Activated T-cell treated with anti-CD3 and anti-CD28 coated beads, Interleukin-2, amount 50 U/mL, for 24 hours (primary cell): ENCODE data around the gene PARP11.

Source experiments
- DNase-seq: peaks from one replicate; pipeline ENCODE4 v3.0.0-alpha.2; 2020
- H3K27ac Mint-ChIP-seq: 2 replicates; pipeline ENCODE4 v1.8.0; 2020; ENCODE audit warnings: mild to moderate bottlenecking, mixed read lengths
- H3K27me3 Mint-ChIP-seq: 2 replicates; pipeline ENCODE4 v1.8.0; 2020; ENCODE audit warnings: mixed read lengths
- H3K36me3 Mint-ChIP-seq: 2 replicates; pipeline ENCODE4 v1.8.0; 2020; ENCODE audit warnings: low read depth, mixed read lengths
- H3K4me1 Mint-ChIP-seq: 2 replicates; pipeline ENCODE4 v1.8.0; 2020; ENCODE audit warnings: low read depth, mixed read lengths
- H3K4me3 Mint-ChIP-seq: 2 replicates; pipeline ENCODE4 v1.8.0; 2020; ENCODE audit warnings: mild to moderate bottlenecking, moderate library complexity, mixed read lengths
- H3K9me3 Mint-ChIP-seq: 2 replicates; pipeline ENCODE4 v1.8.0; 2020; ENCODE audit warnings: mixed read lengths

The PARP11 gene

DNA sequence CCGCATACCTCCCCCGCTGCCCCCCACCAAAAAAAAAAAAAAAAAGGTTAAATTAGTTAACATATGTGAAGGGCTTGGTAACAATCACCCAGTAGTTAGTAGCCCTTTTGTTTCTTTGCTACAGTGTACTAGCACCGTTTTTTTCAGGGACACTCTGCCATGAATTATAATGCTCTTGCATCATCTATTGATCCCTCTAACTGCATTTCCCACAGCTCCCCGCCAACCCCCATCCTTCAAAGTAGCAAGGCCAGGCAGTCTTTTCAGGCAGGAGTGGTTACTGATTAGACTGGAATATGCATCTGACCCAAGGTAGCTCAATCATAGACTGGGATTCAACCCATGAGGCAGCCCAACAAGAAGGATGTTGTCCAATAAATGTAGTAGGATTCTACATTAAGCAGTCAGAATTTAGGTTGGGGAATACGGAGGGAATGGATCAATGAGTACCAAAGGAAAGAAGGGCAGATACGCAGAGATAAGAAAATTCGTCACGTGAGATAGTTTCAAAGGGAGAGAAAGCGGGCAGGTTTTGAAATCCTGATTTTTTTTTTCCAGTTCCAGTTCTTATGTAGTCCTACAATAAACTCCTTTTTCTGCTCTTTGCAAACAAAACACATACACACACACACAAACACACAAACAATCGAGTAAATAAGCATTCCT is 80.4 kb downstream of the PARP11 start:
- Mint-ChIP-seq H3K27ac (no peak overlapping the region), H3K36me3 (peaks cover 18% of the 10 kb centered on the region), H3K27me3 (no peaks in the 10 kb centered on the region), H3K4me3 (no peak overlapping the region), H3K4me1 (peaks cover 6% of the 10 kb centered on the region), H3K9me3 (peaks cover 2% of the 10 kb centered on the region)
- DNase-seq, result no peak

DNA sequence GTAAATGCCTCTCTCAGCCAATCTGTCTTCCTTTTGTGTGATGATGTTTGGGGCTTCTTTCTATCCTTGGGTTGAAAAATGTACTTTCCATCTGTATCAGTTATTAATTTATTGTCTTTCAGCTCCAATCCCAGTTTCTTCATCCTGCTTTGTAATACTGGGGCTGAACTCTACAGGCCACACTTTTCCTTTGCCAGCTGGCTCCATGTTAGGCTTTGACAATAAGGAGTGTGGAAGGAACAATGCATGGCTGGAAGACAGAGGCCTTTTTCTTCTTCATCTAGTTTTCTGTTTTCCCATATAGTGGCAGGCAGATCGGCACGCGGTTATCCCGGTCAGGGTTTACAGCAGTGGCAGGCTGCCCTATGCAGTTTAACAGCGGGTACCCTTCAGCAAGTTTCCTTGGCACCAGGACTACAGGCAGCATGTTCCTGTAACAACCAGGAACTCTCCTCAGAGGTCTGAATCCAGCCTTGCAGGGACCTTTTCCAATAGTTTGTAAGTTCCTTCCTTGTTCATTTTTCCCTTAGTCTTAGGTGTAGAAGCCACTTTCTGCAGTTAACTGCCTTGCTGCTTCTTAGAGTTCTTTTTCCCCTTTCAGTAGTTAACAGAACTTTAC is 81.8 kb downstream of the PARP11 start:
- peaks cover 6% of the 10 kb centered on the region for H3K4me1 Mint-ChIP-seq
- H3K4me3 Mint-ChIP-seq, result no peak overlapping the region
- peaks cover 2% of the 10 kb centered on the region for H3K9me3 Mint-ChIP-seq
- H3K36me3 Mint-ChIP-seq, result peaks cover 27% of the 10 kb centered on the region
- no peaks in the 10 kb centered on the region for H3K27me3 Mint-ChIP-seq
- no peak for DNase-seq
- H3K27ac Mint-ChIP-seq, result no peak overlapping the region

DNA sequence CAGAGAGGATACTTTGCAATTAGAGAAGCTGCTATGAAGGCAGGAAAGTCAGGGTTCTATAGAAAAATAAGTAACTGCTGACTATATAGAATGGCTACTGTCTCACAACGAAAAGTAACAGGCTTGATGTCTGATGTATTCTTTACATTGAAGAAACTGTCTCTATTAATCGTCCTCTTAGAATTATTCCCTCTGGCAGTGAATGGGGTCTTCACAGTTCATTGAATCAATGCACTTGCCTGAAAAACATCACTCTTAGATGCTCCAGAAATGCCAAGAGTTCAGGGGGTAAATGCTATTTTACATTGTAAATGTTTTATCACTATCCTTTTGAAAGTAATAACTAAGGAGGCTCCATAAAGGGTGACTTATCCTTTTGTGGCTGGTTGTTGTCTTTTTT is 82.6 kb downstream of the PARP11 start:
- H3K9me3 Mint-ChIP-seq, result peaks cover 2% of the 10 kb centered on the region
- no peak for DNase-seq
- no peak overlapping the region for H3K4me3 Mint-ChIP-seq
- H3K27me3 Mint-ChIP-seq, result no peaks in the 10 kb centered on the region
- peaks cover 6% of the 10 kb centered on the region for H3K4me1 Mint-ChIP-seq
- H3K27ac Mint-ChIP-seq, result no peak overlapping the region
- peaks cover 27% of the 10 kb centered on the region for H3K36me3 Mint-ChIP-seq

DNA sequence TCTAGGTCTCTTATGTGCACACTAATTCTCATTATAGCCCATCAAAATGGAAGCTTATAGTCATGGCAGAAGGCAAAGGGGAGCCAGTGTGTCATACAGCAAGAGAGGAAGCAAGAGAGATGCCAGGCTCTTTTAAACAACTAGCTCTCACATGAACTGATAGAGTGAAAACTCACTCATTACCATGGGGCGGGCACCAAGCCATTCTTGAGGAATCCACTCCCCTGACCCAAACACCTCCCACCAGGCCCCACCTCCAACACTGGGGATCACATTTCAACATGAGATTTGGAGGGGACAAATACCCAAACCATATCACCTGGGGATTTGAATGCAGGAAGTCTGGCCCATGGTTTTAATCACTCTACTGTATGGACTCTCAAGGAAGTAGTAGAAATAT is 83.4 kb downstream of the PARP11 start:
- H3K27ac Mint-ChIP-seq, result no peak overlapping the region
- peaks cover 2% of the 10 kb centered on the region for H3K9me3 Mint-ChIP-seq
- H3K27me3 Mint-ChIP-seq, result no peaks in the 10 kb centered on the region
- no peak overlapping the region for H3K4me3 Mint-ChIP-seq
- DNase-seq, result no peak
- no peaks in the 10 kb centered on the region for H3K4me1 Mint-ChIP-seq
- peaks cover 27% of the 10 kb centered on the region for H3K36me3 Mint-ChIP-seq

DNA sequence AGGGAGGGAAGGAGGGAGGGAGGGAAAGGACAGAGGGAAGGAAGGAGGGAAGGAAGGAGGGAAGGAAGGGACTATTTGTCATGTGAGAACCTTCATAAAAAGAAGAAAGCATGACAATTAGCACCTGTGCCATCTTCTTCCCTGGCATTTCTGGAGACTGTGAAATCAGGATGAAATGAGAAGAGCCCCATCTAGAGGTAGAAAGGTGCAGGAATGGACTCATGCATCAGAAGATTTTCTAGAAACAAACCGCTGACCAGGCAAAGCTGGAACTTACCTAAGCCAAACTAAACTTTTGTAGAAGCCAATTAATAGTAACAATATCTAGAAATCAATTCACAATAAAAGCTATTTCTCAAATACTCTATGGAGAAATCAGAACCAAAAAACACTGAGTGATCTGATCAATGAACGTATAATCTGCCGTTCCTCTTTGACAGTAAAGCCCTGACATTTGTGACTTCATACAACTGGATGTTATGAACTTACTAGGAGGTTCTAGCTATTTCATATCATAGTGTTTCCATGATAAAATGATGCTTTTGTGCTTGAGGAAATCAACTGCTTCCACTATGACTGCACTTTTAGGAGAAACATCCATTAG is 95.9 kb downstream of the PARP11 start:
- no peaks in the 10 kb centered on the region for H3K27me3 Mint-ChIP-seq

DNA sequence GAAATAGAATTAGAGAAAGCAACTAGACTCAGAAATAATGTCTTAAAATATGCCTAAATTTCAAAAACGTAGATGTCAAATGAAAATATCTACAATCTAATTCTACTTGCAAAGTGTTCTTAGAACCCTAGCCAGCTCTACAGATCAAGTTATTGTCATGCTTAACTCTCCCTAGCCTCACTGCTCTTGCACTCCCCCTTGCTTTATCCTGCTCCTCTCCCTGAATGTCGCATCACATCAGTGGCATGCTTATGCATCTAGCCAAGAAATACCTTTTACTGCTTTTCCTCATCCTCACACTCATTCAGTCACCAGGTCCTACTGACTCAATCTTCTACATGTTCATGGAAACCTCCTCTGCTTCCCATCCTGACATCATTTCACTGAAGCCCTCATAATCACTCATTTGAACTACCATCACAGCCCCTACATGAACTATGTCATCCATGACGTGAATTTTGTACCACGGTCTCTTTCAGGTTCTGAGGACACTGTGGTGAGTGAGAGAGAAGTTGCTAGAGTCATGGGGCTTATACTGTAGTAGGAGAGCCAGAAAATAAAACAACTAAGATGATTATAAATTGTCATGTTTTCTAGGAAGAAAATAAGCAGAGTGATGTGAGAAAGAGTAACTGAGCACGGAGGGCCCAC is 97.7 kb downstream of the PARP11 start:
- Mint-ChIP-seq H3K4me3 (no peak overlapping the region), H3K27me3 (no peaks in the 10 kb centered on the region), H3K36me3 (no peaks in the 10 kb centered on the region), H3K4me1 (peaks cover 10% of the 10 kb centered on the region), H3K9me3 (no peaks in the 10 kb centered on the region), H3K27ac (no peak overlapping the region)
- no peak for DNase-seq

More for the DNA sequence above, 95.9 kb downstream of the PARP11 start:
- H3K4me1 Mint-ChIP-seq, result peaks cover 4% of the 10 kb centered on the region
- H3K4me3 Mint-ChIP-seq, result no peak overlapping the region
- H3K36me3 Mint-ChIP-seq, result no peaks in the 10 kb centered on the region
- H3K27ac Mint-ChIP-seq, result no peak overlapping the region
- DNase-seq, result no peak
- no peaks in the 10 kb centered on the region for H3K9me3 Mint-ChIP-seq

DNA sequence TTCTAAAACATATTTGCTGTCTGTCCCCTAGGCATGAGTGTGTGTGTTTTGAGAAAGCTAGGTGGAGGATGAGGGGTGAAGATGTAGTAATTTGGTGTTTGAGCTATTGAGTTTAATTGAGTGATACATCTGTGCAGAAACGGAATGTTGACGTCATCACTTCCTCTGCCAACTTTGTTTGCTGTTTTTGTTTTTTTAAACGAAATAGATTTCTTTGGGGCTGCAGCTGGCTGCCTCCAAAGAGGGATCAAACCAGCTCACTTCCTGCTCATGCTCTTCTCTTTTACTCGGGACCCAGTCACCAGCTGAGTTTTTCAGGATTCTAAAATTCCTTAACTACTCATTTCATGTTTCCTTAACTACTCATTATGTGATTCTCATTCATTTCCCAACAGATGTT is 100.8 kb downstream of the PARP11 start:
- no peak for DNase-seq
- Mint-ChIP-seq H3K4me3 (no peak overlapping the region), H3K4me1 (peaks cover 10% of the 10 kb centered on the region), H3K27ac (no peak overlapping the region), H3K9me3 (no peaks in the 10 kb centered on the region), H3K27me3 (no peaks in the 10 kb centered on the region), H3K36me3 (no peaks in the 10 kb centered on the region)

DNA sequence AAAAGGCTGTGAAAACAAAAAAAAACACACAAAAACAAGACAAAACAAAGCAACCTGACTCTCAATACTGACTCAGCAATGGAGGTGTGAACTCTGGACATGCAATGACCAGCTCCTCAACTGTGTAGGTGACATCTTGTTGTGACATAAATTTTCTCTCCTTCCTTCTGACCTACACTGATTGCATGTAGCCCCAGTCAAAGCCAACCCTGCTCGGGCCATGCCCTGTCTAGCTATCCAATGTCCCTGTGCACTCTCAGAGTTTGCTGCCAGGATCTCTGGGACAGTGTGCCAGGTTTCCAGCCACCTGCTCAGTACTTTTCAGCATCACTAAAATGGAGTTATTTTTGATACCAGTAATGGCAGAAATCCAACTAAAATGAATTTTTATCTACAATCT is 101.3 kb downstream of the PARP11 start:
- no peak overlapping the region for H3K4me3 Mint-ChIP-seq
- no peak overlapping the region for H3K27ac Mint-ChIP-seq

DNA sequence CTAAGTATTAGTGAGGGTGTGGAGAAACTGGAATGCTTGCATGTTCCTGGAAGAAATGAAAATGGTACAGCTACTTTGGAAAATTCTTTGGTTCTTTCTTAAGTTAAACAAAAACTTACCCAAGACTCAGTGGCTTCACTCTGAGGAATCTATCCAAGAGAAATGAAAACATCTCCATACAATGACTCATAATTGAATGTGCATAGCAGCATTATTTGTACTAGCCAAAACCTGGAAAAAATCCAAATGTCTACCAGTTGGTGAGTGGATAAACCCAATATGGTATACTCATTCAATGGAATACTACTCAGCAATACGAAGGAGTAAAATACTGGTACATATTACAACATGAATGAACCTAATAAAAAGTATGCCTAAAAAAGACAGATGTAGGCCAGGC is 102.3 kb downstream of the PARP11 start:
- Mint-ChIP-seq H3K36me3 (no peaks in the 10 kb centered on the region), H3K9me3 (no peaks in the 10 kb centered on the region), H3K27me3 (no peaks in the 10 kb centered on the region), H3K4me1 (peaks cover 10% of the 10 kb centered on the region), H3K4me3 (no peak overlapping the region), H3K27ac (no peak overlapping the region)
- DNase-seq, result no peak

More for the DNA sequence above, 101.3 kb downstream of the PARP11 start:
- DNase-seq, result no peak
- peaks cover 10% of the 10 kb centered on the region for H3K4me1 Mint-ChIP-seq
- H3K36me3 Mint-ChIP-seq, result no peaks in the 10 kb centered on the region
- H3K9me3 Mint-ChIP-seq, result no peaks in the 10 kb centered on the region
- no peaks in the 10 kb centered on the region for H3K27me3 Mint-ChIP-seq

DNA sequence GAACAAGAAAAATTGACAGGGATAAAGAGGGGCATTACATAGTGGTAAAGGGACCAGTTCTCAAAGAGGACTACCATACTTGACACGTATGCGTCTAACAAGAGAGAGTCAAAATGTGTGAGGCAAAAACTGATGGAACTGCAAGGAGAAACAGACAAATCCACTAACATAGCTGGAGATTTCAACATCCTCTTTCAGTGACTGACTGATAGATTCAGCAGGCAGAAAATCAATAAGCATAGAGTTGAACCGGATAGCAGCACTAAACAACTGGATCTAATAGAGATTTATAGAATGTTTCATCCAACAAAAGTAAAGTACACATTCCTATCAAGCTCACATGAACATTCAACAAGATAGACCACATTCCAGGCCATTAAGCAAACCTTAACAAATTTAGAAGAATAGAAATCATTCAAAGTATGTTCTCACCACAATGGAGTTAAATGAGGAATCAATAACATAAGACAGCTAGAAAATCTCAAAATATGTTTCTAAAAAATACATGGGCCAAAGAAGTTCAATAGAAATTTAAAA is 104.2 kb downstream of the PARP11 start:
- peaks cover 11% of the 10 kb centered on the region for H3K4me1 Mint-ChIP-seq
- no peaks in the 10 kb centered on the region for H3K27me3 Mint-ChIP-seq
- no peaks in the 10 kb centered on the region for H3K36me3 Mint-ChIP-seq

DNA sequence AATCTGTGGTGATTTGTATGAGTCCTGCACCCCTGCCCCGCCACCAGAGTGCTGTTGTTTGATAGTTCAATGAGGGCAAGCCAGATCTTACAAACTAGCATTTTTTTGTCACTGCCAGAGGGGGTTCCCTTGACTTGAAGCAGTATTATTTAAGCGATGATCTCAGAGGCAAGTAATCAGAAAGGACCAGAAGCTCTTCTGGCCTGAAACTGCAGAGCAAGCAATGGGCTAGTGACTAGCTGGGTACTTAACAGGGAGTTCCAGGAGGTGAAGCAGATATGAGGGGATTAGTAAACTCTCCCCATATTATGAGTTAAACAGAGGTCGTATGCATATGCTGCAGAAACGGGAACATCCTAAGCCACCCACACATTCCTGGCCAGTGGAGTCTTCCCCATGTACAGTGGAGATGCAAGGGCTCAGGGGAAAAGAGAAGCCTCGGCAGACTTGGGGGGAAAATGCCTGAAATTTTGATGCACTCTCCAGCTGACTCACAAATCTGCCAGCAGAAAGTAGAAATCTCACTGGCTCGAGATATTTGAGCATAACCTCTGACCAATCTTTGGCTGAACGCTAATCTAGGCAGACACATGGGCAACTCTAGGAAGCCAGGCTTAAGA is 112.0 kb downstream of the PARP11 start:
- DNase-seq, result no peak
- Mint-ChIP-seq H3K27ac (no peak overlapping the region), H3K4me3 (no peak overlapping the region), H3K36me3 (peaks cover 36% of the 10 kb centered on the region), H3K9me3 (no peaks in the 10 kb centered on the region), H3K27me3 (no peaks in the 10 kb centered on the region), H3K4me1 (peaks cover 10% of the 10 kb centered on the region)

More for the DNA sequence above, 104.2 kb downstream of the PARP11 start:
- no peaks in the 10 kb centered on the region for H3K9me3 Mint-ChIP-seq
- DNase-seq, result no peak
- H3K4me3 Mint-ChIP-seq, result no peak overlapping the region
- no peak overlapping the region for H3K27ac Mint-ChIP-seq

DNA sequence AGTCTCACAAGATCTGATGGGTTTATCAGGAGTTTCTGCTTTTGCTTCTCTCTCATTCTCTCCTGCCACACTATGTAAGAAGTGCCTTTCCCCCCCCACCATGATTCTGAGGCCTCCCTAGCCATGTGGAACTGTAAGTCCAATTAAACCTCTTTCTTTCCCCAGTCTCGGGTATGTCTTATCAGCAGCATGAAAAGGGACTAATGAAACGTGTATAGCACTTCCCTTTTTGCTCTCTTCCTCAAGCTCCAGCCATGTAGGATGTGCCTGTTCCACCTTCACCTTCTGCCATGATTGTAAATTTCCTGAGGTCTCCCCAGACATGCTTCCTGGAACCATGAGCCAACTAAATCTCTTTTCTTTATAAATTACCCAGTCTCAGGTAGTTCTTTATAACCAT is 113.3 kb downstream of the PARP11 start:
- Mint-ChIP-seq H3K27ac (no peak overlapping the region), H3K4me3 (no peak overlapping the region), H3K27me3 (no peaks in the 10 kb centered on the region), H3K9me3 (no peaks in the 10 kb centered on the region), H3K4me1 (peaks cover 14% of the 10 kb centered on the region), H3K36me3 (peaks cover 36% of the 10 kb centered on the region)
- no peak for DNase-seq
